Cardiac fibroblast (primary cell): ENCODE data around the gene RPS6KL1.

Source experiments
- DNase-seq, 2 donors: peaks; one replicate each; pipeline versions ENCODE4 v3.0.0 to v3.0.0-alpha.2; 2010; ENCODE audit warnings: low read depth in 2 of 2
- H3K4me3 ChIP-seq, 2 donors: replicated peaks in 1 of 2; 1 replicate in 1 of 2; 2 replicates in 1 of 2; pipeline ENCODE4 v1.5.1; 2011; ENCODE audit warnings: low read depth in 2 of 2, low read length in 2 of 2, mild to moderate bottlenecking in 2 of 2, moderate library complexity in 1 of 2
- TF ChIP-seq, protein P1 (sequence below): IDR thresholded peaks from one replicate; pipeline ENCODE4 v1.5.1; 2011; ENCODE audit warnings: low read depth, mild to moderate bottlenecking, low read length, inconsistent platforms

The RPS6KL1 gene

DNA sequence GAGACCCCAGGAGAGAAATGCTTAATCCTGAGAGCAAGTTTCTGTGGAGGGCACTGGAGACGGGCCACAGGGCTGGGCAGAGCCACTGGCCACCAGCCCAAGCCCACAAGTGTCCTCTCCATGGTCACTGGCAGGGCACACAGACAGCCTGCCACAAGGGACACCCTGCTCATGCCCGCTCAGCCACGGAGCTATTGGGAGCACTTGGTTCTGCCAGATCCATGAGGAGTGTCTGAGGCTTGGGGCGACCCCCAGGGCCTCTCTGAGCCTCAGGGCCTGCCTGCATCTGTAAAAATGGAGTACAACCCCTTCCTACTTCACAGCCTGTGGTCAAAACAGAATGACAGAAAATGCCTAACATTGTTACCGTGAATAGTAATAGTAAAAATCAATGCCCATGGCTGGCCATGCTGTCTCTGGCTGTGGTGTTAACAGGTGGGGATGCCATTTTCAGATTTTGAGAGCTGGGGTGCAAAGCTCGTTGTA lies 29.2 kb upstream of the RPS6KL1 start:
- no peak overlapping the region for H3K4me3 ChIP-seq
- TF ChIP-seq, protein P1, sequence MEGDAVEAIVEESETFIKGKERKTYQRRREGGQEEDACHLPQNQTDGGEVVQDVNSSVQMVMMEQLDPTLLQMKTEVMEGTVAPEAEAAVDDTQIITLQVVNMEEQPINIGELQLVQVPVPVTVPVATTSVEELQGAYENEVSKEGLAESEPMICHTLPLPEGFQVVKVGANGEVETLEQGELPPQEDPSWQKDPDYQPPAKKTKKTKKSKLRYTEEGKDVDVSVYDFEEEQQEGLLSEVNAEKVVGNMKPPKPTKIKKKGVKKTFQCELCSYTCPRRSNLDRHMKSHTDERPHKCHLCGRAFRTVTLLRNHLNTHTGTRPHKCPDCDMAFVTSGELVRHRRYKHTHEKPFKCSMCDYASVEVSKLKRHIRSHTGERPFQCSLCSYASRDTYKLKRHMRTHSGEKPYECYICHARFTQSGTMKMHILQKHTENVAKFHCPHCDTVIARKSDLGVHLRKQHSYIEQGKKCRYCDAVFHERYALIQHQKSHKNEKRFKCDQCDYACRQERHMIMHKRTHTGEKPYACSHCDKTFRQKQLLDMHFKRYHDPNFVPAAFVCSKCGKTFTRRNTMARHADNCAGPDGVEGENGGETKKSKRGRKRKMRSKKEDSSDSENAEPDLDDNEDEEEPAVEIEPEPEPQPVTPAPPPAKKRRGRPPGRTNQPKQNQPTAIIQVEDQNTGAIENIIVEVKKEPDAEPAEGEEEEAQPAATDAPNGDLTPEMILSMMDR: no peak
- DNase-seq: no peak

DNA sequence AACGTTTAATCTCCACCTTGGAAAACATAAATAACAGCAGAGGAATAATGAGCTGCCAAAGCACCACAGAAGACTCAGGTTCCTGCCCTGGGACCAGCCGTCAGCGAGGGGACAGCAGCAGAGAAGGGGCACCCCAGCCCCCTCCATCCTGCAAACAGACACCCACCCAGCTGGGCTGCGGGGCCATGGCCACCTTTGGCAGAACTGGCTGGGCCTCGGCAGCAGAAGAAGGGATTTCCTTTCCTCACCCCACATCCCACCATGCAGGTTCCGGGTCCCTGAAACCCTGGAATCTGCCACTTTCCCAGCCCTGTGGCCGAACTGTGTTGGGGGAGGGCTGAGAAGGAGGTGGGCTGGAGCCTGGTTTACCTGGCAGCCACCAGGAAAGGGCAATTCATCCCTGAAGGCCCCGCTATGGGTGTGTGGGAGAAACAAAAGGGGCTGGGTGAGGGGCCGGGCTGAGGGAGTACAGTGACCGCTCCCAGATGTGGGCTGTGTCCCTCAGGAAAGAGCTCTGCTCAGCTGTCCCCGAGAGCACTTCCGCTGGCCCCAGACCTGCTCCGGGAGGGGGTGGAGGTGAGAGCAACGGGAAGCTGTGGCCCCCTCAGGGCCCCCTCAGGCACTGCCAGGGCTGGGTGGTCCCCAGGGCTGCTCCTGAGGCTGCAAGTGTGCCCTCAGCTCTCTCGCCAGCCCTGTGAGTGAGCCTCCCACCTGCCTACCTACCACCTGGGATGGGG lies 28.6 kb upstream of the RPS6KL1 start:
- no peak overlapping the region for H3K4me3 ChIP-seq
- DNase-seq: no peak
- TF ChIP-seq, protein P1: no peak

DNA sequence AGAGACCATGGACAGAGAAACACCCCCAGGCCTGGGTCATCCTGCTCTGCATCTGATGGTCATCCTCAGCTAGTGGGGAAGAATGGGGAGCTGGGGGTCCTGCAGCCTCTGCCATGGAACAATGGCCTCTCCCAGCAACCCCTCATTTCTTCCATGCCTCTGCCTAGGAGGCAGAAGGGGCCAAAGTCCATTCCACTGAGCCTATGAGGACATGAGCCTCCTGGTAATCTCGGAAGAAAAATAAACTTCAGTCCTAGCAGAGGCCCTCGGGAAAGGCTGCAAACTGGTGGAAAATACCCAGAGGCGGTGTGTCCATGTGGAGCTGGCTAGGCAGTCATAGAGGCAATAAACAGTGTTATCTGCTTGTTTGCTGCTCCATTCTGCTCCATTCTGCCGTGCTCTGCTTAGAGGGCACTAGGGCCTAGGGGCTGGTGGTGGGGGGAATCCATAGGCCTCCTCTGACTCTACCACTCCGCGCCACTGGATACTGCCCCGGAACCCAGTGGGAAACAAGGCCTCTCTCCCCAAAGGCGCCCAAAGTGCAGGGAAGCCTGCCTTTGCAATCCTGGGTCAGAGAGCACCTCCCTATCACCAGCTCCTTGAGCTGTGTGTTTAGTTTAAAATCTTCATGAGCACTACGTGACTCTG lies 27.9 kb upstream of the RPS6KL1 start:
- TF ChIP-seq, protein P1: no peak
- H3K4me3 ChIP-seq: no peak overlapping the region

DNA sequence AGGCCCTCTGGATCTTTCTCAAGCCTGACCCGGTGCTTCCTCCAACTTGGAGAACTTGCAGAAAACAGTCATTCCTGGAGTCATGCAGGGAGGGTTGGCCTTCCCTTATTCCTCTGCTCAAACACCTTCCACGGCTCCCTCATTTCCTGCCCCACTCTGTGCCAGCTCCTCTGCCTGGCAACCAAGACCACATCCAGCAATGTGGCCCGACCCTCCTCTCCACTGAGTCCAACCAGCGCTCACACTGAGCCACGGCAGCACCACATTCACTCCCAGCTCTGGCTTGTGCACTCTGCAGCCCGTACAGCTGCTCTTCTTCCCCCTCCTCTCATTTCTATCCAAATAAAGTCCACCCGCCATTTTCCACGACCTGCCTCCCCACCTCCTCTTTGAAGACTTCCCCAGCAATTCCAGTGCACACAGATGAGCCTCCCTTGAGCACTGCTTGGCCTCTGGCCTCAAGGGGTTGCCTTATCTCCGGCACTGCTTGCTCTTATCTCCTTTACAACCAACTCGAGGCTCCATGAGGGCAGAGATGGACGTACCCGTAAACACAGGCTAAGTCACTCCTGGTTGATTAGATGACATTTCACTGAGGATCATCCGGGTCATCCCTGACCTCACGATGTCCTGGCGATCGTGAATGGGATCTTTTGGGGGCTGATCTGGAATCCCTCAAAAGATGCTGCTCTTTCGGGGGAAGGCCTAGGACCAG lies 27.0 kb upstream of the RPS6KL1 start:
- no peak overlapping the region for H3K4me3 ChIP-seq
- TF ChIP-seq, protein P1: no peak
- no peak for DNase-seq

More for the DNA sequence above, 27.9 kb upstream of the RPS6KL1 start:
- DNase-seq: no peak

DNA sequence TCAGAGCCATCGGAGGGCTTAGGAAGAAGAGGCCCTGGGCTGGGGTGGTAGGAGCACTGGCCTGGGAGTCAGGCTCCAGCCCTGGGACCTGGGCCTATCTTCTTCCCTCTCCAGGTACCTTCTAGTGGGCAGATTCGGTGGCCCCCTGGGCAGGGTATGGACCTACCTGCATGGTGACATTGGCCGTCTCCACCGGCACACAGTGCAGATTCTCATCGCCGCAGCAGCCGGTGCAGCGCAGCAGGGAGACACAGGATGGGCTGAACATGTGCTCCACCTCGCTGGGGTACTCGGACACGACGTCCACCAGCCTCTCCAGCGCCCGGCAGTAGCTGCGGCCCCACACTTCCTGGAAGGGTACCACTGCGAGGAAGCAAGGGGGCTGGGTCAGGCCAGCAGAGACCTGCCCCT lies 26.1 kb upstream of the RPS6KL1 start:
- TF ChIP-seq, protein P1: no peak
- DNase-seq: no peak
- no peak overlapping the region for H3K4me3 ChIP-seq

DNA sequence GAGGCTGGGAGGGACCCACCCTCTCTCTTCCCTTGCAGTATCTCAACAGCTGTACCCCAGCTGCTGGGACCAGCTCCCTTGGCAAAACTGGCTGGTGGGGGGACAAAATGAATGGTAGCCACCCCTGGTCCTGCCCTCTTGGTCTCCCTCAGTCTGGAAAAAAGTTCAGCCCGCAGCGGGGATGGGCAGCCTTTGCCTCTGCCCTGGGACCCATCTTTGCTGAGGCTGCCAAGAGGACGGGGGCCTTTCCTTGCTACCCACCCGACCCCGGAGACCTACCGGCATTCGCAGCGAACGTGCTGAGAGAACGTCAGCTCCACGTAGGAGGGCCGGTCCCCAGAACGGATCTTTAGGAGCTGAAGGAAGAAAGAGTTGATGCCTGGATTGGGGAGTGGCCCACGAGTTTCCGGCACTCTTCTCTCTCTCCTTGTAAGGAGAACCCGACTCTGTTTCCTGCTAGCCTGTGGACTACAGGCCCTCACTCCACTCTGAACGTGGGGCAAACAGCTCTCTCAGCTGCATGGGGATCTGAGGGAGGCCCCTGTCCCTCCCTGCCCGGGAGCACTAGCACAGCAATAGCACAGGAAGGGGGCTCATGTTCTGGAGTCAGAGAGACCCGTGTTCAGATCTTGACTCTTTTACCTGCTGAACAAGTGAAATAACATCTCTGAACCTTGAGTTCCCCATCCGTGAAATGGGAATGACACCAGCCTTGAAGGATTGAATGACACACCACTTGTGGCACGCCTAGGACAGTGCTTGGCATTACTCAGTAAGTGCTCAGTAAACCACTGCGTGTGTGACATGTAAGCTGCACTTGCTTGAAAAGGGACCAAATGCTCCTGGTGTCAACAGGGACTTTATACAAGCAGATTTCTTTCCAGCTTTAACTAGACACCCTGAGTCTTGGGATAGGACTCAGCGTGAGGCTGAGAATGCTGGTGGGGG lies 25.4 kb upstream of the RPS6KL1 start:
- TF ChIP-seq, protein P1: no peak
- H3K4me3 ChIP-seq: no peak overlapping the region
- no peak for DNase-seq
